SK-N-MC (cell line): ENCODE results near the gene APBA3.

ENCODE experiments used
- EZH2 ChIP-seq: fragments of 200-600 bp; sonication (generic); IDR thresholded peaks from one replicate; pipeline ENCODE4 v1.6.1; 2017; ENCODE audit warnings: antibody characterized with exemption
- POLR2AphosphoS5 ChIP-seq: IDR thresholded peaks from 2 replicates; pipeline ENCODE4 v1.6.1; 2012; ENCODE audit warnings: mild to moderate bottlenecking, low read depth, low read length, borderline replicate concordance

DNA sequence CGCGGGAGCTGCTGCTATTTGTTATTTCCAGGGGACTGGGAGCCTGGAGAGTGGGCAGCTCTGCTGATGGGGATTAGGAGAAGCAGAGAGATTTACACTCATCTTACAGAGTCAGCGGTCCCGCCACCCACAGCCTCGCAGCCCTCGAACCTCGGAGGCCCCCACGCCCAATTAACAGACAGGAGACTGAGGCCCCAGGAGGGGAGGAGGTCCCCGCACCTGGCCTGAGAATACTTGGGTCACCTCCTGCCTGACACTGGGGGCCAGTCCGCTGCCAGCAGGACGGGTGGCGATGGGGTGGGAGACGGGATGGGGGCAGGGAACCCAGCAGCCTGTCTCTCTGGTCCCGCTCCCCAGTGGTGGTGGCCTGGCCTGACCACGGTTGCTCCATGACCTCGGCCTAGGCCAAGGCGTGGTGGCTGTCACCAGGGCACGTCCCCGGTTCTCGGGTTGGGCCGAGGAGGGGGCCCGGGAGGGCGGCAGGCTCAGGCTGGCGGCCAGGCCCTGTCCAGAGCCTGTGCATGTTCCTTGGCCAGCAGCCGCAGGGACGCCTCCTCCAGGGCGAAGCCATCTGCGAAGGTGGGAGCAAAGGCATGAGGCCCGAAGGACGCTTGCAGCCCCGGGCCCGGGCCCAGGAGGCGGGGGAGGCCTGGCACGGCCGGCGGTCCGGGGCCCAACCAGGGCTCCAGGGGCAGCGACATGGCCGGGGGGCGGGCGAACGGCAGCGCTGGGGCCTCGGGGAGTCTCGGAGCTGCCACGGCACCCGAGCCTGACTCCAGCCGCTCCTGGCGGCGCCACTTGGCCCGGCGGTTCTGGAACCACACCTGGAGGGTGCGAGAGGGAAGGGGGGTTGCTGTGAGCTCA lies 8.9 kb upstream of the APBA3 start:
- no peak for TF ChIP-seq EZH2
- no peak for TF ChIP-seq POLR2AphosphoS5
